Osteocyte (in vitro differentiated cells): Measurements from ENCODE around the gene XRCC5. TPM values are rescaled to one million over a fixed set of nuclear protein-coding genes. Genes with fewer than 3 reads are reported as not detected.
A peak's percentile ranks its signal among the peaks of the same experiment; 100 is the strongest.

Experiments
- DNase-seq: peaks from one replicate; pipeline ENCODE4 v3.0.0; 2021; ENCODE audit warnings: mixed read lengths; ENCODE audit not compliant: unreplicated experiment; ENCODE audit errors: extremely low spot score
- H3K27ac Mint-ChIP-seq: one replicate; pipeline ENCODE4 v1.8.0; 2021; ENCODE audit warnings: mild to moderate bottlenecking, mixed read lengths; ENCODE audit not compliant: unreplicated experiment
- H3K27me3 Mint-ChIP-seq: one replicate; pipeline ENCODE4 v1.8.0; 2021; ENCODE audit warnings: mixed read lengths; ENCODE audit not compliant: unreplicated experiment
- H3K36me3 Mint-ChIP-seq: one replicate; pipeline ENCODE4 v1.8.0; 2021; ENCODE audit warnings: mixed read lengths; ENCODE audit not compliant: unreplicated experiment
- H3K4me1 Mint-ChIP-seq: one replicate; pipeline ENCODE4 v1.8.0; 2021; ENCODE audit warnings: mixed read lengths; ENCODE audit not compliant: unreplicated experiment
- H3K4me3 Mint-ChIP-seq: one replicate; pipeline ENCODE4 v1.8.0; 2021; ENCODE audit warnings: mild to moderate bottlenecking, moderate library complexity, mixed read lengths; ENCODE audit not compliant: unreplicated experiment
- H3K9me3 Mint-ChIP-seq: one replicate; pipeline ENCODE4 v1.8.0; 2021; ENCODE audit warnings: mixed read lengths; ENCODE audit not compliant: unreplicated experiment
- CTCF ChIP-seq: fragments of 200-600 bp; sonication (generic); IDR thresholded peaks from 2 replicates; pipeline ENCODE4 v1.5.0; 2021; ENCODE audit warnings: antibody characterized with exemption, mild to moderate bottlenecking, moderate library complexity
- total RNA-seq: library from RNA; stranded (reverse); gene quantifications from 2 replicates; pipeline ENCODE4 v1.2.1, GENCODE V29; 2021

XRCC5 gene
- total RNA-seq, 1 donor from 2014 or later = 224 TPM

- no peak overlapping the region for H3K4me3 Mint-ChIP-seq
- H3K36me3 Mint-ChIP-seq = peaks cover 36% of the 10 kb centered on the region
- H3K27me3 Mint-ChIP-seq = no peaks in the 10 kb centered on the region
- H3K4me1 Mint-ChIP-seq = peaks cover 5% of the 10 kb centered on the region
- TF ChIP-seq CTCF = no peak
- no peaks in the 10 kb centered on the region for H3K9me3 Mint-ChIP-seq
- no peak overlapping the region for H3K27ac Mint-ChIP-seq
- DNase-seq = no peak
These were observed 72.2 kb downstream of the XRCC5 start for GRCh38 chr2:216181351-216181750.

- H3K27ac Mint-ChIP-seq = no peak overlapping the region
- H3K36me3 Mint-ChIP-seq = peaks cover 33% of the 10 kb centered on the region
- no peak overlapping the region for H3K4me3 Mint-ChIP-seq
- H3K4me1 Mint-ChIP-seq = peaks cover 12% of the 10 kb centered on the region
- DNase-seq = no peak
- no peaks in the 10 kb centered on the region for H3K9me3 Mint-ChIP-seq
- no peak for TF ChIP-seq CTCF
- no peaks in the 10 kb centered on the region for H3K27me3 Mint-ChIP-seq
These were observed 72.9 kb downstream of the XRCC5 start for GRCh38 chr2:216181953-216182461.

GRCh38 chr2:216183462-216183861 lies 74.3 kb downstream of the XRCC5 start:
- H3K27ac Mint-ChIP-seq = no peak overlapping the region
- H3K36me3 Mint-ChIP-seq = peaks cover 29% of the 10 kb centered on the region

GRCh38 chr2:216188559-216188850 lies 79.4 kb downstream of the XRCC5 start:
- Mint-ChIP-seq H3K27me3 (no peaks in the 10 kb centered on the region), H3K4me1 (peaks cover 37% of the 10 kb centered on the region), H3K27ac (peak overlapping the region; percentile 51), H3K4me3 (no peak overlapping the region), H3K36me3 (peaks cover 27% of the 10 kb centered on the region), H3K9me3 (no peaks in the 10 kb centered on the region)
- TF ChIP-seq CTCF = no peak
- DNase-seq = no peak

More at GRCh38 chr2:216183462-216183861, 74.3 kb downstream of the XRCC5 start:
- Mint-ChIP-seq H3K4me1 (peaks cover 25% of the 10 kb centered on the region), H3K9me3 (no peaks in the 10 kb centered on the region), H3K27me3 (no peaks in the 10 kb centered on the region), H3K4me3 (no peak overlapping the region)
- no peak for TF ChIP-seq CTCF
- no peak for DNase-seq

GRCh38 chr2:216188956-216189355 lies 79.8 kb downstream of the XRCC5 start:
- peak overlapping the region; percentile 51 for H3K27ac Mint-ChIP-seq
- H3K36me3 Mint-ChIP-seq = peaks cover 31% of the 10 kb centered on the region
- H3K4me1 Mint-ChIP-seq = peaks cover 37% of the 10 kb centered on the region
- no peak for TF ChIP-seq CTCF
- no peaks in the 10 kb centered on the region for H3K9me3 Mint-ChIP-seq
- no peak for DNase-seq
- no peaks in the 10 kb centered on the region for H3K27me3 Mint-ChIP-seq
- H3K4me3 Mint-ChIP-seq = no peak overlapping the region
